ENCODE measurements around the gene CELF5.

CELF5 gene

GRCh38 chr19:3234800-3235199, 10.3 kb downstream of the CELF5 start:
- TF ChIP-seq YY1 (IDR thresholded peaks at IDR 0.05; ENCODE audit: low read depth) (no peak), TCF12 (IDR thresholded peaks at IDR 0.05; ENCODE audit: low read depth) (no peak), MAX (IDR thresholded peaks at IDR 0.05) (no peak), FOXM1 (IDR thresholded peaks at IDR 0.05; ENCODE audit: borderline replicate concordance, low read depth) (no peak), CEBPB (IDR thresholded peaks at IDR 0.05) (no peak), NFIC (IDR thresholded peaks at IDR 0.05) (no peak), ZBTB7A (IDR thresholded peaks at IDR 0.05; ENCODE audit: low read depth) (no peak), REST (IDR thresholded peaks at IDR 0.05; ENCODE audit: low read depth) (no peak)

GRCh38 chr19:3236272-3236671, 11.8 kb downstream of the CELF5 start:
- TF ChIP-seq YY1 (IDR thresholded peaks at IDR 0.05; ENCODE audit: low read depth) = no peak
- TF ChIP-seq TEAD4 (IDR thresholded peaks at IDR 0.05) = no peak
- no peak for TF ChIP-seq RAD21 (IDR thresholded peaks at IDR 0.05; ENCODE audit: low read depth)
- no peak for TF ChIP-seq EP300 (IDR thresholded peaks at IDR 0.05; ENCODE audit: borderline replicate concordance)
- no peak for TF ChIP-seq TCF12 (IDR thresholded peaks at IDR 0.05; ENCODE audit: low read depth)
- TF ChIP-seq TAF1 (IDR thresholded peaks at IDR 0.05; ENCODE audit: low read depth) = no peak
- TF ChIP-seq FOXM1 (IDR thresholded peaks at IDR 0.05; ENCODE audit: borderline replicate concordance, low read depth) = no peak
- no peak for TF ChIP-seq CREB1 (IDR thresholded peaks at IDR 0.05; ENCODE audit: low read depth)
- no peak for TF ChIP-seq NFIC (IDR thresholded peaks at IDR 0.05)
- no peak for TF ChIP-seq USF1 (IDR thresholded peaks at IDR 0.05)
- TF ChIP-seq EGR1 (IDR thresholded peaks at IDR 0.05) = no peak
- TF ChIP-seq REST (IDR thresholded peaks at IDR 0.05; ENCODE audit: low read depth) = no peak
- no peak for TF ChIP-seq ZBTB7A (IDR thresholded peaks at IDR 0.05; ENCODE audit: low read depth)
- no peak for TF ChIP-seq CEBPB (IDR thresholded peaks at IDR 0.05)
- no peak for TF ChIP-seq MAX (IDR thresholded peaks at IDR 0.05)

GRCh38 chr19:3238066-3238561, 13.7 kb downstream of the CELF5 start:
- TF ChIP-seq TAF1 (IDR thresholded peaks at IDR 0.05; ENCODE audit: low read depth) (no peak), YY1 (IDR thresholded peaks at IDR 0.05; ENCODE audit: low read depth) (no peak), TCF12 (IDR thresholded peaks at IDR 0.05; ENCODE audit: low read depth) (no peak), RAD21 (IDR thresholded peaks at IDR 0.05; ENCODE audit: low read depth) (no peak), CREB1 (IDR thresholded peaks at IDR 0.05; ENCODE audit: low read depth) (no peak), EGR1 (IDR thresholded peaks at IDR 0.05) (no peak), NFIC (IDR thresholded peaks at IDR 0.05) (no peak), TEAD4 (IDR thresholded peaks at IDR 0.05) (no peak), MAX (IDR thresholded peaks at IDR 0.05) (no peak), ZBTB7A (IDR thresholded peaks at IDR 0.05; ENCODE audit: low read depth) (no peak), REST (IDR thresholded peaks at IDR 0.05; ENCODE audit: low read depth) (no peak), EP300 (IDR thresholded peaks at IDR 0.05; ENCODE audit: borderline replicate concordance) (no peak), CEBPB (IDR thresholded peaks at IDR 0.05) (no peak)

GRCh38 chr19:3239367-3239766, 14.9 kb downstream of the CELF5 start:
- TF ChIP-seq NFIC (IDR thresholded peaks at IDR 0.05) (no peak), CREB1 (IDR thresholded peaks at IDR 0.05; ENCODE audit: low read depth) (no peak), MAX (IDR thresholded peaks at IDR 0.05) (no peak), USF1 (IDR thresholded peaks at IDR 0.05) (no peak), ZBTB7A (IDR thresholded peaks at IDR 0.05; ENCODE audit: low read depth) (no peak)

Measured in Ishikawa (cell line).